GM13977 (cell line): ENCODE measurements around the gene TMEM132C.

Experiments
- DNase-seq: peaks from one replicate; pipeline ENCODE4 v3.0.0; 2012; ENCODE audit warnings: low spot score
- in situ Hi-C: fragments of 300-500 bp; cut with MboI; formaldehyde crosslinking; loops from one replicate; pipeline ENCODE4 v1.12.0; 2022; ENCODE audit warnings: low sequenced_read_pairs, low pct_unique_long_range_greater_than_20kb, mixed read lengths, inconsistent platforms; ENCODE audit not compliant: unreplicated experiment
- TF ChIP-seq, protein P1 (sequence below): IDR thresholded peaks from 2 replicates; pipeline ENCODE4 v1.5.1; 2012; ENCODE audit warnings: mild to moderate bottlenecking, control low read depth; ENCODE audit not compliant: insufficient read depth; ENCODE audit errors: extremely low read depth, missing control alignments

The TMEM132C gene

GRCh38 chr12:128707488-128707887, 440.5 kb downstream of the TMEM132C start:
- DNase-seq: no peak

DNA sequence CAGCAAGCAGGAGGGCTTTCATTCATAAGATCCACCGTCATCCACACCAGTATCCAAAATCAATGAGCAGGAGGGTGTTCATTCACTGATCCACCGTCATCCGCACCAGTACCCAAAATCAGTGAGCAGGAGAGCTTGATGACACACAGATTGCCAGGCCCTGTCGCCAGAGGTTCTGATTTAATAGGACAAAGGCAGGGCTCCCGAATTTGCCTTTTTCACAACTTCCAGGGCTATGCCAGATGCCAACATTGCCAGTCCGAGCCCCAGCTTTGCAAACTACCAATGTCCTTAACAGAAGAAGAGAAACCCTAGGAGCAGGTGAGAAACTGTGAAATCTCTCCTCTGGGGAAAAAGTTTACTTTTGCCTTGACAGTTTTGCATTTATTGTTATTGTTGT, 441.8 kb downstream of the TMEM132C start:
- in situ Hi-C loops: no loop called here
- TF ChIP-seq, protein P1, sequence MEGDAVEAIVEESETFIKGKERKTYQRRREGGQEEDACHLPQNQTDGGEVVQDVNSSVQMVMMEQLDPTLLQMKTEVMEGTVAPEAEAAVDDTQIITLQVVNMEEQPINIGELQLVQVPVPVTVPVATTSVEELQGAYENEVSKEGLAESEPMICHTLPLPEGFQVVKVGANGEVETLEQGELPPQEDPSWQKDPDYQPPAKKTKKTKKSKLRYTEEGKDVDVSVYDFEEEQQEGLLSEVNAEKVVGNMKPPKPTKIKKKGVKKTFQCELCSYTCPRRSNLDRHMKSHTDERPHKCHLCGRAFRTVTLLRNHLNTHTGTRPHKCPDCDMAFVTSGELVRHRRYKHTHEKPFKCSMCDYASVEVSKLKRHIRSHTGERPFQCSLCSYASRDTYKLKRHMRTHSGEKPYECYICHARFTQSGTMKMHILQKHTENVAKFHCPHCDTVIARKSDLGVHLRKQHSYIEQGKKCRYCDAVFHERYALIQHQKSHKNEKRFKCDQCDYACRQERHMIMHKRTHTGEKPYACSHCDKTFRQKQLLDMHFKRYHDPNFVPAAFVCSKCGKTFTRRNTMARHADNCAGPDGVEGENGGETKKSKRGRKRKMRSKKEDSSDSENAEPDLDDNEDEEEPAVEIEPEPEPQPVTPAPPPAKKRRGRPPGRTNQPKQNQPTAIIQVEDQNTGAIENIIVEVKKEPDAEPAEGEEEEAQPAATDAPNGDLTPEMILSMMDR: no peak
- no peak for DNase-seq

More at GRCh38 chr12:128707488-128707887, 440.5 kb downstream of the TMEM132C start:
- in situ Hi-C loops: no loop called here
- TF ChIP-seq, protein P1: no peak

DNA sequence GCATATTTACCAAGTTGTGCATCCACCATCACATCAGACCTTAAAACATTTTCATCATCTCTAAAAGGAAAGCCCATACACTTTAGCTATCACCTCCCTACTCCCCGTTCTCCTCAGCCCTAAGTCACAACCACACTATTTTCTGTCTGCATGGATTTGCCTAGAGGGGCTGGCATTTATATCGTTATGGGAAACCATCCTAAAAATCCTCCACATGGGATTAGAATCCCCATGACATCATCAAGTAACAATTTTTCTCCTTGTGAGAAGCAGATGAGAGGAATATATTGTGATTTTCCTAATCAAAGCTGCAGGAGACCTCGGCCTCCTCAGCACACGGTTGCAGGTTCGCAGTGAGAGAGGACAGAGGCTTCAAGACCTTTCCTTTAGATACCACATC, 442.7 kb downstream of the TMEM132C start:
- in situ Hi-C loops: no loop called here
- TF ChIP-seq, protein P1: no peak
- DNase-seq: no peak

- no peak for DNase-seq
- TF ChIP-seq, protein P1: no peak
- in situ Hi-C loops: no loop called here
These were observed 444.5 kb downstream of the TMEM132C start for GRCh38 chr12:128711486-128711885.

DNA sequence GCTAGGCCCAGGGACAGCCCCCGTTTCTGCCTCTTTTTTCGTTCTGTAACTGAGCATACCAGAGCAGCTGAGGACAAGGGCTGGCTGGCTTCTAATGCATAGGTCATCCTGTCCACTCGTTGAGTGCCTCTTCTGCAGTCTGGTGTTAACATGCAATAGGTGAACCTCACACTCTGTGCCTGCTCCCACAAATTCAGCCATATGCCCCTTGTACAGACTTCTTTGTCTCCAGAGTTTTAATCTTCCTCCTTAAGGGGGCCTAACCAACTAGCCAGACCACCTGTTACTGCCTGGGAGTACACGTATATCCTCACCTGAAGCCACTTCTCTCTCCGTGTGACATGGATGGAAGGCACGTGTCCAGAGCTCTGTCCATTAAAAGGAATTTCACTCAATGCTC, 445.7 kb downstream of the TMEM132C start:
- TF ChIP-seq, protein P1: no peak
- in situ Hi-C loops: no loop called here
- DNase-seq: no peak

- DNase-seq: no peak
- TF ChIP-seq, protein P1: no peak
- in situ Hi-C loops: no loop called here
These were observed 448.5 kb downstream of the TMEM132C start for GRCh38 chr12:128715485-128715884.

GRCh38 chr12:128724468-128725046, 457.6 kb downstream of the TMEM132C start:
- TF ChIP-seq, protein P1: no peak
- no peak for DNase-seq
- in situ Hi-C loops: no loop called here
